Left cardiac atrium (tissue), 4 donors: ENCODE measurements around the gene TASOR2. TPM values are rescaled to one million over a fixed set of nuclear protein-coding genes. Genes with fewer than 3 reads are reported as not detected.

Experiments used
- ATAC-seq, 2 donors: fragments of 200-7000 bp; cut with Tn5 transposase; one replicate each; pipeline ENCODE4 v1.9.1; 2020; ENCODE audit warnings: mild to moderate bottlenecking in 2 of 2, moderate library complexity in 2 of 2
- DNase-seq: peaks from one replicate; pipeline ENCODE4 v3.0.0-alpha.2; 2020
- intact Hi-C, 2 donors: fragments of 100-400 bp; cut with DNase I; formaldehyde crosslinking; loops; one replicate each; pipeline versions ENCODE4 v1.14.1 to v1.15.1; 2022 to 2023
- total RNA-seq, 2 donors: library from RNA; stranded (reverse); fragmentation: NEBNext Ultra II Directional; extraction: Animal tissue kit (Norgen Biotek cat#: 25700); gene quantifications; one replicate each; pipeline ENCODE4 v1.2.1, GENCODE V29; 2021
- donor health status: DM: no; HTN: yes; CAD: no.
- donor health status: DM: no; HTN: yes; CAD: no; lungs with severe emphysema.
- donor health status: DM: yes; HTN: yes; CAD: no.
- donor health status: Dilated cardiomyopathy.

The TASOR2 gene
- total RNA-seq, 2 donors from 2014 or later: 32.1 to 49.2 TPM

- no peak for DNase-seq
- ATAC-seq: no peak
- intact Hi-C loops: no loop called here
These were observed 31.9 kb upstream of the TASOR2 start for GRCh38 chr10:5652746-5653145.

DNA sequence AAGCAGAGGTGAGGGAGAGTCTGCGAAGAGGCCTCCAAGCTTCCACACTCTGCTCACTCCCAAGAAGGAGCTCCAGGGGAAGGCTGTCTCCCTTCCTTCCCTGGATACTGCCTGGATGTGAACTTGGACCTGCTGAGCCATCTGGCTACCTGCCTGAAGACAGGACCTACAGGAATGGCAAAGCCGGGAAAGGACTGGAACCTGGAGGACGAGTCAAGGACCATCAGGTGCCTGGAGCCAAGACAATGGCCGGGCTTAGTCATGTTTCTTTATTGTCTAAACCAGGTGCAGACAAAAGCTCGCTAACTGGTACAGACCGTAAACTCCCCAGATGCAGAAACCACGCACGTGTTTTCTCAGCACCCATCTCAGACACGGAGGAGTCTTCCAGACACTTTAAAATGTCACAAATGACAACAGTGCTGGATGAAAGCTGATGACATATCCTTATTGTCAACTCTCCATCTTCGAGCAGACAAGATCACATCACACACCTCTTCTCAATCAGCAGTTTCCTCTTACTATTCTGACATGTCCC is 30.4 kb upstream of the TASOR2 start:
- ATAC-seq (no peak), DNase-seq (no peak)
- intact Hi-C loops: no loop called here

DNA sequence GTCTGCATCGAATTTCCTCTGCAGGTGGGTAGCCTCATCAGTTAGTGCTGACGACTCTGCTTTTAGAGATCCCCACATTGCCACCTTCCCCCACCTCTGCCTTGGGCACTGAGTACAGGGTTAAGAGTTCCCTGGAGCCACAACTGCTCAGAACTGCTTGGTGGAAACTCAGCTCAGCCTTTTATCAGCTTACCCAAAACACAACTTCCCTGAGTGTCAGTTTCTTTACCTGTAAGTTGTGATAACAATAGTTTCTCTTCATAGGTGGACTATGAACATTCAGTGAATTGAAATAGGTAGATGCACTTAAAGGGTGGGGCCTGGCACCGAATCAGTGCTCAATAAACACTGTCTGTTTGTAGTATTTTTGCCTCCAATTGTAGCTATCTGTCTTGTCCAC is 29.5 kb upstream of the TASOR2 start:
- ATAC-seq (no peak), DNase-seq (no peak)
- intact Hi-C loops: no loop called here

- intact Hi-C loops: no loop called here
- ATAC-seq (no peak), DNase-seq (no peak)
These were observed 27.7 kb upstream of the TASOR2 start for GRCh38 chr10:5656737-5657579.

DNA sequence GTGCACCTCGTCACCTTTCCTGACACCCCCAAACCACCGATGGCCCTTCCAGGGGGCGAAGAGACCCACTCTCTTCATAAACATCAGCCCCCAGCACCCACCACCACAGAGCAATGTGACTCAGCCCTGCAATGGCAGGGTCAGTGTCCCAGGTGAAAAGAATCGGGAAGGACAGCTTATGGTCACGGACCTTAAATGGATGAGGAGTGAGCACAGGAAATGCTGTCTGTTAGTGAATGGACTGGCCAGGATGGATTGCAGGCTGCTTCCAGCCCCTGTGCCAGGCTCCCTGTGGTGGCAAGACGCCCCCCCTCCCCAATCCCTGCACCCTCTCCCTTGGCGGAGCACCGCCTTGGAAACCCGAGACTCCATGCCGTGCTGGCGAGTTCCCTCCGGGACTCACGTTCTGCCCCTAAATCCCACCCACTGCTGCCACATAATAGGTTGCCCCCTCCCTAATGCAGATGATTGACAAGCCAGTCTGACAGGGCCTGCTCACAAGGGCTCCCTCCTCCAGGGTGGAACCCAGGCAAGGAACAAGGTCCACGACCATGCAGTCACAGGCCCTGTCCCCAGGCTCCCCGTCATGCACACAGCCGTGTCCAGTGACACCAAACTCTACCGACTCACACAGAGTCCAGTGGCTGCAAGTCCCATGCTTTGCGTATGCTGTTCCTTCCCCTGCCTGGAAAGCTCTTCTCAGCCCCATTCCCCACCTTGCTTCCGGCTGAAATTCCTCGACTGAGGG is 25.6 kb upstream of the TASOR2 start:
- ATAC-seq: peak in 1 of 2 donors; percentile 11
- DNase-seq: no peak
- intact Hi-C loops: no loop called here

DNA sequence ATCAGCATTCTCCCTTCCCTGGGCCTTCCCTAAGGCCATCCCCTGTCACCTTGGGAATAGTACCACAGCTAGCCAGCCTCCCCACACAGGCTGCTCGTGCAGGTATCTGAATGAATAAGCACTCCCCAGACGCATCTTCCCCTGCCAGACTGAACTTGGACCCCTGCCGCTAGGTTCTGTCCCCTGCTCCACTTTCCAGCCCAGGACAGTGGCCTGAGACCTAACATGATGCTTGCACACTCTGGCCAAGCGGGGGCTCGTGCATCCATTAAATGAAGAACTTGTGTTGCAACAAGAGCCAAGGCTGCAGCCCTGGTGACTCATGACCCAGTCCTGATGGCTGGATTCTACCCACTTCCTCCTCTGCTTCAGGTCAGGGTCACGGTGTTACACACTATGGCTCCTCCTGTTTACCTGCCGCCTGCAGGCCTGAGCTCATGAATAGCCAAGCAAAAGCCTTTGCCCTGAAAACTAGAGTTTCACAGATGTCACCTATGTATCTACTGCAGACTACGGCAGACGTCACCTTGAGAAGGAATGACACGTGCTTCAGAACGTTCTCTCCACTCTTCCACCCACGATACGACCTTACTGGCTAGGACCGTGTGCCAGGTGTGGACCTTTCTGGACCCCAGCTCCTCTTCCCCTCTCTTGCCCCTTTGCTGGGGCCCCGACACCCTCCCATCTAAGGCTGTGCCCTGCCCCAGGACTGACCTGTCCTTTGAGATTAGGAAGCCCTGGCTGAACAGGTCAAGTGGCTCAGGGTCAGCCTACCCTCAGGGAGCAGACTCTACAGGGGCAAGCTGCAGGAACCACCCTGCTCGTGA is 24.7 kb upstream of the TASOR2 start:
- ATAC-seq: peak; percentile 23 to 66
- intact Hi-C loops: no loop called here
- DNase-seq: peak; percentile 51

- intact Hi-C loops: no loop called here
- DNase-seq (no peak), ATAC-seq (no peak)
These were observed 23.6 kb upstream of the TASOR2 start for GRCh38 chr10:5661043-5661442.

GRCh38 chr10:5662708-5663579 is 21.7 kb upstream of the TASOR2 start:
- ATAC-seq (no peak), DNase-seq (no peak)
- intact Hi-C loops: no loop called here

DNA sequence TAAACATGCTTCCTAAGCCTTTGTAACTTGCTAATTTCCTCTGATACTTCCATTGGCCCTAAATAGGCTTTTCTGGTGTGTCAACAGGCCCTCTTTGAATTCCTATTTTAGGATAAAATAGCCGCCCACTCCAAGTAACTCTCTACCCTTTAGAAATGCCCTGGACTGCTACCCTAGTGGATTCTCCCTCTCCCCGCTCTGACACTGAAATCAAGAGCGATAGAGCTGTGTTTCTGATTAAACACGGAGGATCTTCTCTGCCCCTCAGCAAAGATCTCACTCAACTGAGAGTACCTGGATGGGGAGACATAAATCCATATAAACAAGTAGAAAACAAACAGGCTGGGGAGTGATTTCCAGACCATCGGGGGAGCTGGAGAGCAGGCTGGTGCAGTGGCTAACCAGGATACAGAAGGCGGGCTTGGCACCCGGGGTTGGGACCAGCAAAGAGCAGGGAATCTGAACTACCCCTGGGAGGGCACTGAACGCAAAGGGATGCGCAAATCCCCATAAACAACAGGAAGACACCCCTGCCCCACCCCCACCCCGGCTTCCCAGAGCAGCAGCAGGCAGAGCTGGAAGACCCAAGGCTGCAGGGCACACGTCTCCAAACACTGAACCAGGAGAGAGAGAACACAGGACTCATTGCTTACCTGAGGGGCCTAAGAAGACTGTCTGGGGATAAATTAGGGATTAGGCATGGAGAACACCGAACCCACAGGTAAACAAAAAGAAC is 20.8 kb upstream of the TASOR2 start:
- intact Hi-C loops: no loop called here
- DNase-seq: no peak
- no peak for ATAC-seq

- intact Hi-C loops: no loop called here
- ATAC-seq (no peak), DNase-seq (no peak)
These were observed 19.1 kb upstream of the TASOR2 start for GRCh38 chr10:5665373-5666007.

- peak; percentile 86 for DNase-seq
- intact Hi-C loops: no loop called here
- peak; percentile 97 to 99 for ATAC-seq
These were observed 18.4 kb upstream of the TASOR2 start, which contains the start of gene ASB13 for GRCh38 chr10:5666008-5666840. TSS of gene ASB13 (minus strand) at chr10:5666595. CDS start at chr10:5666551, 44 bp downstream.

GRCh38 chr10:5666841-5667630 is 17.6 kb upstream of the TASOR2 start:
- intact Hi-C loops: no loop called here
- no peak for DNase-seq
- ATAC-seq: no peak

- intact Hi-C loops: no loop called here
- no peak for DNase-seq
- no peak for ATAC-seq
These were observed 16.2 kb upstream of the TASOR2 start for GRCh38 chr10:5668429-5668828.

DNA sequence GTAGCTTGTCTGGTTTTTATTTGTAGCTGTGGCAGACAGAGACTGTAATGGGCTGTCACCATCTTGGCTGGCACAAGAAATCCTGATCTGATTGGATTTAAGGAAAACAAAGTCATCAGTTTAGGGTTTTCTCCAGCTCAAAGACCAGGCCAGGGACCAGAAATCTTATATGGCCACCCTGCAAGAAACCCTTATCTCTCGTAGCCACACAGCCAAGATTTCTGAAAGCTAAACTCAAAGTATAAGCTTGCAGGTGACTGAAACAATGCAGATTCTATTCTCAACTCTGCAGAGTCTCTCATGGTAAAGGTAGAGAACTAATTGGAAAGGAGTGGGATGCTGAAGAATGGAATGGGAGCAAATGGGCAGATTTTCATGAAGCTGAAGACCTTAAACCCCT is 15.0 kb upstream of the TASOR2 start:
- DNase-seq (no peak), ATAC-seq (no peak)
- intact Hi-C loops: no loop called here

- intact Hi-C loops: no loop called here
- no peak for DNase-seq
- no peak for ATAC-seq
These were observed 13.8 kb upstream of the TASOR2 start for GRCh38 chr10:5670662-5671375.
